Measurements from ENCODE around the gene SLC9A4.

GRCh38 chr2:102522890-102523289 is 49.9 kb downstream of the SLC9A4 start:
- TF ChIP-seq ZFP3 (CRISPR knock-in tag; IDR thresholded peaks at IDR 0.05) = no peak
- no peak for TF ChIP-seq ZFP30 (CRISPR knock-in tag; IDR thresholded peaks at IDR 0.05)
- TF ChIP-seq ARNTL (CRISPR knock-in tag; IDR thresholded peaks at IDR 0.05; ENCODE audit: borderline replicate concordance, low read depth) = no peak
- no peak for TF ChIP-seq TCF4 (CRISPR knock-in tag; IDR thresholded peaks at IDR 0.05; ENCODE audit: borderline replicate concordance)
- no peak for TF ChIP-seq RARB (CRISPR knock-in tag; IDR thresholded peaks at IDR 0.05)
- TF ChIP-seq CSDC2 (CRISPR knock-in tag; IDR thresholded peaks at IDR 0.05) = no peak
- TF ChIP-seq, protein P1, sequence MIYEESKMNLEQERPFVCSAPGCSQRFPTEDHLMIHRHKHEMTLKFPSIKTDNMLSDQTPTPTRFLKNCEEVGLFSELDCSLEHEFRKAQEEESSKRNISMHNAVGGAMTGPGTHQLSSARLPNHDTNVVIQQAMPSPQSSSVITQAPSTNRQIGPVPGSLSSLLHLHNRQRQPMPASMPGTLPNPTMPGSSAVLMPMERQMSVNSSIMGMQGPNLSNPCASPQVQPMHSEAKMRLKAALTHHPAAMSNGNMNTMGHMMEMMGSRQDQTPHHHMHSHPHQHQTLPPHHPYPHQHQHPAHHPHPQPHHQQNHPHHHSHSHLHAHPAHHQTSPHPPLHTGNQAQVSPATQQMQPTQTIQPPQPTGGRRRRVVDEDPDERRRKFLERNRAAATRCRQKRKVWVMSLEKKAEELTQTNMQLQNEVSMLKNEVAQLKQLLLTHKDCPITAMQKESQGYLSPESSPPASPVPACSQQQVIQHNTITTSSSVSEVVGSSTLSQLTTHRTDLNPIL (CRISPR knock-in tag; IDR thresholded peaks at IDR 0.05; ENCODE audit: low read depth) = no peak
- TF ChIP-seq ISL1 (CRISPR knock-in tag; IDR thresholded peaks at IDR 0.05) = no peak
- TF ChIP-seq ESRRG (CRISPR knock-in tag; IDR thresholded peaks at IDR 0.05) = no peak
- TF ChIP-seq, protein P2, sequence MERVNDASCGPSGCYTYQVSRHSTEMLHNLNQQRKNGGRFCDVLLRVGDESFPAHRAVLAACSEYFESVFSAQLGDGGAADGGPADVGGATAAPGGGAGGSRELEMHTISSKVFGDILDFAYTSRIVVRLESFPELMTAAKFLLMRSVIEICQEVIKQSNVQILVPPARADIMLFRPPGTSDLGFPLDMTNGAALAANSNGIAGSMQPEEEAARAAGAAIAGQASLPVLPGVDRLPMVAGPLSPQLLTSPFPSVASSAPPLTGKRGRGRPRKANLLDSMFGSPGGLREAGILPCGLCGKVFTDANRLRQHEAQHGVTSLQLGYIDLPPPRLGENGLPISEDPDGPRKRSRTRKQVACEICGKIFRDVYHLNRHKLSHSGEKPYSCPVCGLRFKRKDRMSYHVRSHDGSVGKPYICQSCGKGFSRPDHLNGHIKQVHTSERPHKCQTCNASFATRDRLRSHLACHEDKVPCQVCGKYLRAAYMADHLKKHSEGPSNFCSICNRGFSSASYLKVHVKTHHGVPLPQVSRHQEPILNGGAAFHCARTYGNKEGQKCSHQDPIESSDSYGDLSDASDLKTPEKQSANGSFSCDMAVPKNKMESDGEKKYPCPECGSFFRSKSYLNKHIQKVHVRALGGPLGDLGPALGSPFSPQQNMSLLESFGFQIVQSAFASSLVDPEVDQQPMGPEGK (CRISPR knock-in tag; IDR thresholded peaks at IDR 0.05; ENCODE audit: borderline replicate concordance) = no peak
- TF ChIP-seq ZNF70 (CRISPR knock-in tag; IDR thresholded peaks at IDR 0.05) = no peak
